ENCODE measurements around the gene MAJIN.
A peak's percentile ranks its signal among the peaks of the same experiment; 100 is the strongest.

MAJIN gene

DNA sequence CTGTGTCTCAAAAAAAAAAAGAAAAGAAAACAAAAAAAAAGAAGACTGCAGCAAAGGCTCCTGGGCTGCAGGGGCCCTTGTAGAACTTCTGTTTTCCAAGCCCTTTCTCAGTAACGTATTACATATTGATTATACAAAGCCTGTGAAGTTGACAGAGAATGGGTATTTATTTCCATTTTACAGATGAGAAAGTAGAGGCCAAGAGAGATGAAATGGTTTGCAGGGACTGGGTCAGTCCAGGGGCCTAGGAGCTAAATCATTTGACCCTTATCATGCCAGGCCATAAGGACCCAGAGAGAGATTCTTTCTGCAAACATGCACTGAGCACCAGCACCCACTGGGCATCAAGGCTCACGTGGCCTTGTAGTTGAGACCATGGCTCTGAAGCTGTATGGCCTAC lies 43.0 kb downstream of the MAJIN start:
- no peak for ATAC-seq (ENCODE audit: insufficient read depth, low read depth)
- peaks cover 30% of the 10 kb centered on the region for H3K36me3 ChIP-seq (ENCODE audit: insufficient read depth, low read length)
- H3K9ac ChIP-seq (ENCODE audit: low read depth, low read length) = no peak overlapping the region
- TF ChIP-seq, protein P1, sequence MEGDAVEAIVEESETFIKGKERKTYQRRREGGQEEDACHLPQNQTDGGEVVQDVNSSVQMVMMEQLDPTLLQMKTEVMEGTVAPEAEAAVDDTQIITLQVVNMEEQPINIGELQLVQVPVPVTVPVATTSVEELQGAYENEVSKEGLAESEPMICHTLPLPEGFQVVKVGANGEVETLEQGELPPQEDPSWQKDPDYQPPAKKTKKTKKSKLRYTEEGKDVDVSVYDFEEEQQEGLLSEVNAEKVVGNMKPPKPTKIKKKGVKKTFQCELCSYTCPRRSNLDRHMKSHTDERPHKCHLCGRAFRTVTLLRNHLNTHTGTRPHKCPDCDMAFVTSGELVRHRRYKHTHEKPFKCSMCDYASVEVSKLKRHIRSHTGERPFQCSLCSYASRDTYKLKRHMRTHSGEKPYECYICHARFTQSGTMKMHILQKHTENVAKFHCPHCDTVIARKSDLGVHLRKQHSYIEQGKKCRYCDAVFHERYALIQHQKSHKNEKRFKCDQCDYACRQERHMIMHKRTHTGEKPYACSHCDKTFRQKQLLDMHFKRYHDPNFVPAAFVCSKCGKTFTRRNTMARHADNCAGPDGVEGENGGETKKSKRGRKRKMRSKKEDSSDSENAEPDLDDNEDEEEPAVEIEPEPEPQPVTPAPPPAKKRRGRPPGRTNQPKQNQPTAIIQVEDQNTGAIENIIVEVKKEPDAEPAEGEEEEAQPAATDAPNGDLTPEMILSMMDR (IDR thresholded peaks at IDR 0.05; ENCODE audit: borderline replicate concordance, extremely low read depth, low read length, poor library complexity, severe bottlenecking) = no peak
- TF ChIP-seq EZH2 (IDR thresholded peaks at IDR 0.05; ENCODE audit: borderline replicate concordance, low read depth, low read length, severe bottlenecking) = no peak
- H3K27ac ChIP-seq (ENCODE audit: low read length) = no peak overlapping the region
- H3K27me3 ChIP-seq (ENCODE audit: insufficient read depth, low read length, poor library complexity) = no peaks in the 10 kb centered on the region
- no peaks in the 10 kb centered on the region; the same call in 1 of the 2 replicates for H3K79me2 ChIP-seq (ENCODE audit: insufficient read depth, low read length)
- no peaks in the 10 kb centered on the region for H3K9me3 ChIP-seq (ENCODE audit: insufficient read depth, low read length, severe bottlenecking)
- no peaks in the 10 kb centered on the region for H4K20me1 ChIP-seq (ENCODE audit: insufficient read depth, low read length)
- no peak overlapping the region for H3K4me3 ChIP-seq (ENCODE audit: low read depth in 1 of 2, low read length in 2 of 2)
- no peak overlapping the region for H3K4me2 ChIP-seq (ENCODE audit: insufficient read depth, low read length)
- H3K4me1 ChIP-seq (ENCODE audit: insufficient read depth, low read length) = peaks cover 18% of the 10 kb centered on the region
- no peak overlapping the region for H2AFZ ChIP-seq (ENCODE audit: low read depth, low read length)
- DNase-seq = no peak

DNA sequence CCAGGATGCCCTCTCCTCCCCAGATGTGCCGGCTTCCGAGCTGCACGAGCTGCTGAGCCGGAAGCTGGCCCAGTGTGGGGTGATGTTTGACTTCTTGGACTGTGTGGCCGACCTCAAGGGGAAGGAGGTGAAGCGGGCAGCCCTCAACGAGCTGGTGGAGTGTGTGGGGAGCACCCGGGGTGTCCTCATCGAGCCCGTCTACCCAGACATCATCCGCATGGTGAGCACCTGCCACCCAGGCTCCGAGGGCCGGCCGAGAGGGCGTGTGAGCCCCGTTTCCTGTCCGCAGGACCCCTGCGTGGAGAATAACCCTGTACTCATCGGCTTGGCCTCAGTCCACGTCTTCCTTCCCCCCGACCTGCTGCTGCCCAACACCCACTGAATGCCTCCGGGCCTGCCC lies 45.2 kb downstream of the MAJIN start:
- no peak overlapping the region; the same call in 1 of the 2 replicates for H3K9ac ChIP-seq (ENCODE audit: low read depth, low read length)
- no peak overlapping the region for H3K4me3 ChIP-seq (ENCODE audit: low read depth in 1 of 2, low read length in 2 of 2)
- H3K79me2 ChIP-seq (ENCODE audit: insufficient read depth, low read length) = no peaks in the 10 kb centered on the region; the same call in 1 of the 2 replicates
- ATAC-seq (ENCODE audit: insufficient read depth, low read depth) (no peak), DNase-seq (no peak)
- H4K20me1 ChIP-seq (ENCODE audit: insufficient read depth, low read length) = no peaks in the 10 kb centered on the region
- no peak overlapping the region for H2AFZ ChIP-seq (ENCODE audit: low read depth, low read length)
- no peaks in the 10 kb centered on the region for H3K9me3 ChIP-seq (ENCODE audit: insufficient read depth, low read length, severe bottlenecking)
- H3K27ac ChIP-seq (ENCODE audit: low read length) = no peak overlapping the region
- peaks cover 26% of the 10 kb centered on the region for H3K4me1 ChIP-seq (ENCODE audit: insufficient read depth, low read length)
- peaks cover 19% of the 10 kb centered on the region for H3K36me3 ChIP-seq (ENCODE audit: insufficient read depth, low read length)
- H3K27me3 ChIP-seq (ENCODE audit: insufficient read depth, low read length, poor library complexity) = no peaks in the 10 kb centered on the region
- H3K4me2 ChIP-seq (ENCODE audit: insufficient read depth, low read length) = no peak overlapping the region
- TF ChIP-seq, protein P1 (IDR thresholded peaks at IDR 0.05; ENCODE audit: borderline replicate concordance, extremely low read depth, low read length, poor library complexity, severe bottlenecking) = no peak
- TF ChIP-seq EZH2 (IDR thresholded peaks at IDR 0.05; ENCODE audit: borderline replicate concordance, low read depth, low read length, severe bottlenecking) = no peak

DNA sequence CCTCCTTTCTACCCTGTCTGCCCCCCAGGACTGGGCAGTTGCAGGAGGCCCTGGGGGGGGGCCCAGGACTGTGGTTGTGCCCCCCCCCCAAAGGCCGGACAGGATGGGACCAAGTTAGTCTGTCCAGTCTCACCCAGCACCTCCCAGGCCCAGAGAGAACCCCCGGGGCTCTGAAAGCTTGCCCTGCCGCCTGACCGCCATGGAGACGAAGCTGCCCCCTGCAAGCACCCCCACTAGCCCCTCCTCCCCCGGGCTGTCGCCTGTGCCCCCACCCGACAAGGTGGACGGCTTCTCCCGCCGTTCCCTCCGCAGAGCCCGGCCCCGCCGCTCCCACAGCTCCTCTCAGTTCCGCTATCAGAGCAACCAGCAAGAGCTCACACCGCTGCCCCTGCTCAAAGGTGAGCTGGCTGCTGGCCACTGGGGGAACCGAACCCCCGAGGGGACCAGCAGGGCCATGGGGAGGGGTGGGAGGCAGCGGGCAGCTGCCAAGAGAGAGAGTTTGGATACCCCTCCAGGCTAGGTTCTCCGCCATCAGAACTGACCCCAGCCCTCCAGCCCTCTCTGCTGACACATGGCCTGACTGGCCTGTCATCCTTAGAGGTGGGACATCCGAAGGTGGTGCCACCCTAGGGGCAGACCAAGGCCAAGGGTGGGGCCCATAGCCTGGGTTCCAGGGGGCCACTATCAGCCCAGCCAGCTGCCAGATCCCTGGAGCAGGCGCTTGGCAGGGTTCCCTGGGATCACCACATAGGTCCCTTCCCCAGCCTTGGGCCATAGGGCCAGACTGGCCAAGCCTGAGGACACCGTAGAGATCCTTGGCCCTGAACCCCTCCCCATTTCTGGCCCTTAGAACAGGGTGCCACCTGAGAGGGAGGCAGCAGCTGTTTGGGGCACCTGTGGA lies 46.1 kb downstream of the MAJIN start:
- peak overlapping the region; percentile 58; the same call in 1 of the 2 replicates for H3K9ac ChIP-seq (ENCODE audit: low read depth, low read length)
- H2AFZ ChIP-seq (ENCODE audit: low read depth, low read length) = no peak overlapping the region
- no peaks in the 10 kb centered on the region for H3K27me3 ChIP-seq (ENCODE audit: insufficient read depth, low read length, poor library complexity)
- H3K79me2 ChIP-seq (ENCODE audit: insufficient read depth, low read length) = no peaks in the 10 kb centered on the region; the same call in 1 of the 2 replicates
- no peaks in the 10 kb centered on the region for H3K9me3 ChIP-seq (ENCODE audit: insufficient read depth, low read length, severe bottlenecking)
- ATAC-seq (ENCODE audit: insufficient read depth, low read depth) (no peak), DNase-seq (no peak)
- H3K4me2 ChIP-seq (ENCODE audit: insufficient read depth, low read length) = peak overlapping the region; percentile 93
- H3K36me3 ChIP-seq (ENCODE audit: insufficient read depth, low read length) = peaks cover 10% of the 10 kb centered on the region
- H3K4me3 ChIP-seq (ENCODE audit: low read depth in 1 of 2, low read length in 2 of 2) = peak overlapping the region in 1 of 2 experiments; percentile 59; a peak in 2 of 4 replicates
- no peaks in the 10 kb centered on the region for H4K20me1 ChIP-seq (ENCODE audit: insufficient read depth, low read length)
- H3K4me1 ChIP-seq (ENCODE audit: insufficient read depth, low read length) = peaks cover 26% of the 10 kb centered on the region
- TF ChIP-seq, protein P1 (IDR thresholded peaks at IDR 0.05; ENCODE audit: borderline replicate concordance, extremely low read depth, low read length, poor library complexity, severe bottlenecking) = no peak
- TF ChIP-seq EZH2 (IDR thresholded peaks at IDR 0.05; ENCODE audit: borderline replicate concordance, low read depth, low read length, severe bottlenecking) = no peak
- no peak overlapping the region for H3K27ac ChIP-seq (ENCODE audit: low read length)

Data from DND-41 (cell line).